RWPE2 (cell line): ENCODE results near the gene PGAP1.

Source experiments
- ATAC-seq: fragments of 200-7000 bp; cut with Tn5 transposase; 3 replicates; pipeline ENCODE4 v1.9.1; 2021; ENCODE audit warnings: low read depth
- DNase-seq: peaks from one replicate; pipeline ENCODE4 v3.0.0-alpha.2; 2020; ENCODE audit warnings: low spot score
- H3K27ac ChIP-seq: fragments of 450-650 bp; 2 replicates; pipeline ENCODE4 v1.5.1; 2017; ENCODE audit warnings: mild to moderate bottlenecking; ENCODE audit not compliant: poor library complexity, severe bottlenecking
- H3K27me3 ChIP-seq: fragments of 250-450 bp; sonication (Bioruptor Pico); 2 replicates; pipeline ENCODE4 v1.5.1; 2021; ENCODE audit warnings: mild to moderate bottlenecking, moderate library complexity; ENCODE audit not compliant: insufficient read depth, poor library complexity, severe bottlenecking
- H3K36me3 ChIP-seq: fragments of 250-450 bp; sonication (Bioruptor Pico); 2 replicates; pipeline ENCODE4 v1.5.1; 2020; ENCODE audit warnings: low read depth, mild to moderate bottlenecking, moderate library complexity
- H3K4me1 ChIP-seq: fragments of 250-450 bp; sonication (Bioruptor Pico); 2 replicates; pipeline ENCODE4 v1.5.1; 2021; ENCODE audit warnings: mild to moderate bottlenecking, moderate library complexity; ENCODE audit not compliant: insufficient read depth, poor library complexity, severe bottlenecking
- H3K4me3 ChIP-seq: fragments of 250-450 bp; sonication (Bioruptor Pico); 2 replicates; pipeline ENCODE4 v1.5.1; 2021; ENCODE audit warnings: mild to moderate bottlenecking, moderate library complexity; ENCODE audit not compliant: severe bottlenecking
- H3K9me3 ChIP-seq: fragments of 250-450 bp; sonication (Bioruptor Pico); 2 replicates; pipeline ENCODE4 v1.5.1; 2021; ENCODE audit warnings: mild to moderate bottlenecking, moderate library complexity; ENCODE audit not compliant: severe bottlenecking
- TF ChIP-seq, protein P1 (sequence below): fragments of 450-650 bp; IDR thresholded peaks from one replicate; pipeline ENCODE4 v1.5.1; 2017; ENCODE audit warnings: mild to moderate bottlenecking, moderate library complexity; ENCODE audit not compliant: poor library complexity, severe bottlenecking

PGAP1 gene

DNA sequence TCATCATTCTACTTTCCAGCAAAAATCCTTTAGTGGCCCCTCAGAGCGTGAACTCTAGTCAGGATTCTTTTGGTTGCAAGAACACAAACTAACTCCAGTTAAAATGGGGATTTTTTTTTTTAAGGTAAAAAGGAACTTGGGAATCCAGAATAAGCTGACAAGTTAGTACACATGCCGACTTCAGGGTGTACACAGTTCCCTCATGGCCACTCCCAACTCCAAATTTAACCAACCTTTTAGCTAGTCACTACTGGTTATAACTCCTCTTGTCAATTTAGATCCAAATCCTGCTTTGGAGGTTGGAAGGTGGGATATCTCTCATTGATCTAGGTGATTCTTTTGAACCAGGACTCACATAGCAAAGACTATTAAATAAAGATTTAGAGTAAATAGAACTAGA is 5.0 kb upstream of the PGAP1 start:
- Histone ChIP-seq H3K27me3 (no peaks in the 10 kb centered on the region), H3K4me3 (no peak overlapping the region), H3K4me1 (peaks cover 6% of the 10 kb centered on the region), H3K27ac (no peak overlapping the region), H3K9me3 (no peaks in the 10 kb centered on the region), H3K36me3 (no peaks in the 10 kb centered on the region)
- DNase-seq (no peak), ATAC-seq (no peak)
- TF ChIP-seq, protein P1, sequence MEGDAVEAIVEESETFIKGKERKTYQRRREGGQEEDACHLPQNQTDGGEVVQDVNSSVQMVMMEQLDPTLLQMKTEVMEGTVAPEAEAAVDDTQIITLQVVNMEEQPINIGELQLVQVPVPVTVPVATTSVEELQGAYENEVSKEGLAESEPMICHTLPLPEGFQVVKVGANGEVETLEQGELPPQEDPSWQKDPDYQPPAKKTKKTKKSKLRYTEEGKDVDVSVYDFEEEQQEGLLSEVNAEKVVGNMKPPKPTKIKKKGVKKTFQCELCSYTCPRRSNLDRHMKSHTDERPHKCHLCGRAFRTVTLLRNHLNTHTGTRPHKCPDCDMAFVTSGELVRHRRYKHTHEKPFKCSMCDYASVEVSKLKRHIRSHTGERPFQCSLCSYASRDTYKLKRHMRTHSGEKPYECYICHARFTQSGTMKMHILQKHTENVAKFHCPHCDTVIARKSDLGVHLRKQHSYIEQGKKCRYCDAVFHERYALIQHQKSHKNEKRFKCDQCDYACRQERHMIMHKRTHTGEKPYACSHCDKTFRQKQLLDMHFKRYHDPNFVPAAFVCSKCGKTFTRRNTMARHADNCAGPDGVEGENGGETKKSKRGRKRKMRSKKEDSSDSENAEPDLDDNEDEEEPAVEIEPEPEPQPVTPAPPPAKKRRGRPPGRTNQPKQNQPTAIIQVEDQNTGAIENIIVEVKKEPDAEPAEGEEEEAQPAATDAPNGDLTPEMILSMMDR: no peak

DNA sequence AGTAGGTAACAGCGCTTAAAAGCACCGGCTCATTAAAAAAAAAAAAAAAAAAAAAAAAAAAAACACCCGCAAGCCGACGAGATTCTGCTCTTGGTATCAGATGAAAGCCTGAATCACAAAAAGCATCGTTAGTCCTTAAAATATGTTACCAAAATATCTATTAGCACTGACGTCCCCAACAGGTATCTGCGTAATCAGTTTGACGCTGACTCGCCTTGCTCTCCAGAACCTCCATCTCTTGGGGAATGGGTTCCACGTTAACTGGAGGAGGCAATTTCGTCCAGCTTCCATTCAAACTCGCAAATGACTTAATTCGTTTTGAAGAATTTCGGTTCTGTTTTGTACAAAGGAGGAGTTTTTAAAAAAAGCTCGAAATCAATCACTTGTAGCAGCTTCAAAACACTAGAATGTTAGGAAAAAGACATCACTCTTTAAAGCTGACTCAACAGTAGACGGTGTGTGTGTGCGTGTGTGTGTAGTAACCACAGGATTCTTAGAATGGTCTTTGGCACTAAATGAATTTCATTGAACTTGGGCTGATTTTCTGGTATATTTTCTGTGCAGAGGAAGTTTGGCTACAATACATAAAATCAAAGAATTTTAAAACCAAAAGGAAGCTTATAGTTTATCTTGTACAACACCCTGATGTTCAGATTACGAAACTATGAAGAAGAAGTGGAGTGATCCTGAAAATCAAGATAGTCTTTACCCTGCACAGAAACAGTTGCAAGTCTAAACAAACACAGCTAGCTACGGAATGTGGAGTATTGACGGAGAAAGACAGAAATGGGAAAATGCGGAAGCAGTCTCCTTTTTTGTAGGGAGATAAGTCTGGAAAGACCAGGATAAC is 1.1 kb upstream of the PGAP1 start:
- Histone ChIP-seq H3K27ac (peak overlapping the region; percentile 70), H3K9me3 (no peaks in the 10 kb centered on the region), H3K36me3 (0 out of 2 replicates have a peak, but pooled peaks cover 4% of the 10 kb centered on the region), H3K4me1 (peaks cover 21% of the 10 kb centered on the region), H3K4me3 (peak overlapping the region; percentile 56), H3K27me3 (no peaks in the 10 kb centered on the region)
- no peak for DNase-seq
- ATAC-seq: no peak
- TF ChIP-seq, protein P1: no peak

DNA sequence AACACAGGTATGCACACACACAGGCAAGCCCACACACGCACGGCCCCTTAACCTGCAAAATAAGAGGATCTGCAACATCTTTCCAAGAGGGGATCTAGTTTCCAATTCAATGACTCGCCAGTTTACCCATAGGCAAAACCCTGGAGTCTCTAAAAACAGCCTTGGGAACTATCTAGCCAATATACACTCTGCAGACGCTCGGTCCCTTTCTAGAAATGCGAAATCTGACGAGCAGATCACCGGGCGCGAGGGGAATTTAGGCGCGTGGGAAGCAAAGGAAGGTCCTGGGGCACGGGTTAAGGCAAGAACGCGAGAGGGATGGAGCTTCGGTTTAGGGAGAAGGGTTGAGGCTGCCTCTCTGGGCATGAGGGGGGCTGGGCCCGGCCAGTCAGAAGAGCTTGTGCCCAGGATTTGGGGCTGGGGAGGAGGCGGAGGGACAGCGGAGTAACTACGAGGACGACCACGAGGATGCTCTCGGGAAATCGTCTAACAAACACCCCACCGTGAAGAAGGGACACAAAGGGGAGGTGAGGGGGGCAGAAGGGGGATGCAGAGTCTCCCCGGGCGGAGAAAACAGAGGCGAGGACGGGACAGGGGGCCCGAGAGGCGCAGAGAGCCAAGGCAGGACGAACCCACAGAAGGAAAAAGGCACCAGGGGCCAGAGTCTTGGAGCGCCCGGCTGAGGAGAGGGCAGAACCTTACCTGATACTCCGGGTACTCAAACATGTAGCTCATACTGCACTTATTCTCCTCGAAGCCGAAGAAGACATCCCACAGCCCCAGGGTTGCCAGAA is 542 bp downstream of the PGAP1 start:
- TF ChIP-seq, protein P1: no peak
- H3K27ac ChIP-seq: peak overlapping the region; percentile 70
- H3K4me3 ChIP-seq: peak overlapping the region; percentile 56
- no peak for DNase-seq
- peaks cover 26% of the 10 kb centered on the region for H3K4me1 ChIP-seq
- no peaks in the 10 kb centered on the region for H3K27me3 ChIP-seq
- 0 out of 2 replicates have a peak, but pooled peaks cover 4% of the 10 kb centered on the region for H3K36me3 ChIP-seq
- ATAC-seq: peak; percentile 61
- H3K9me3 ChIP-seq: no peaks in the 10 kb centered on the region

DNA sequence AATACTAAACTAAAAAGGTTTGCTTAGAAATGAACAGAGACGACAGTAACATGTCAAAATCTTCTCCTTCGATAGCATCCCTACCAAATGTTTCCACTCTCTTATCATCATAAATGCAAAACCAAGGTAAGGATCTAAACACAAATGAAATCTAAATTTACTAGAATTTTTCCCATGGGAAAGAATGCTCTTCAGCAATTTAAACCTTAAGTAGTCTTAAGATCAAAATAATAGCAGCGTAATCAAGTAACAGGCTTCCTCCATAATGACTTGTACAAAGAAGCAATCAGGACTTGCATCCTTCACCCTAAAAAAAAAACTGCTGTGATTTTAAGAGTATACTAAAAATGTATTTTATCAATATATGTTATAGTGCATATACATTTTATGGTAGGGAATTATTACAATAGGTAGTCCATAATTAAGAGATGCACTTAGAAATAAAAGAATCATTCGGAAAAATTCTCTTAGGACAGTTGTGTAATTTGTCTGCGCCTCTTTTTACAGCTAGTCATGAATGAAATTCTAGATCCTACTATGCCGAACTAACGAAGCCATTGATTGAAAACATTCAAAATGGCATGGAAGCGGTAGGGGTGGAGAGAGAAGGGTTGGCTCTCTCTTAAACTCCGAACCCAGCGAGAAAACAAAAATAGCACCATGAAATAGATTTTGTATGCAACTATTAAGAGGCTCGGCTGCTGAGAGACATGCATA is 1.3 kb downstream of the PGAP1 start:
- peak; percentile 19 for ATAC-seq
- no peak for DNase-seq
- H3K36me3 ChIP-seq: 0 out of 2 replicates have a peak, but pooled peaks cover 4% of the 10 kb centered on the region
- TF ChIP-seq, protein P1: no peak
- peak overlapping the region; percentile 70 for H3K27ac ChIP-seq
- no peaks in the 10 kb centered on the region for H3K27me3 ChIP-seq
- peaks cover 26% of the 10 kb centered on the region for H3K4me1 ChIP-seq
- H3K9me3 ChIP-seq: no peaks in the 10 kb centered on the region
- peak overlapping the region; percentile 56 for H3K4me3 ChIP-seq
